Subcutaneous abdominal adipose tissue (tissue), 5 donors: ENCODE data around the gene HTR2C.

Source experiments
- H3K27ac ChIP-seq: one replicate; pipeline ENCODE4 v1.7.0; 2013; ENCODE audit warnings: low read depth, mild to moderate bottlenecking, inconsistent platforms, low read length, moderate library complexity
- H3K27me3 ChIP-seq, 5 donors: one replicate each; pipeline ENCODE4 v1.7.0; 2013; ENCODE audit warnings: low read length in 5 of 5, inconsistent platforms in 1 of 5; ENCODE audit not compliant: control insufficient read depth in 5 of 5, insufficient read depth in 4 of 5
- H3K36me3 ChIP-seq, 5 donors: one replicate each; pipeline ENCODE4 v1.7.0; 2013; ENCODE audit warnings: low read length in 5 of 5; ENCODE audit not compliant: control insufficient read depth in 5 of 5, insufficient read depth in 5 of 5
- H3K4me1 ChIP-seq, 5 donors: one replicate each; pipeline ENCODE4 v1.7.0; 2013; ENCODE audit warnings: low read length in 5 of 5, mild to moderate bottlenecking in 3 of 5, moderate library complexity in 1 of 5; ENCODE audit not compliant: control insufficient read depth in 5 of 5, insufficient read depth in 5 of 5
- H3K4me3 ChIP-seq, 5 donors: one replicate each; pipeline ENCODE4 v1.7.0; 2013; ENCODE audit warnings: low read length in 5 of 5, low read depth in 1 of 5
- H3K9ac ChIP-seq, 5 donors: one replicate each; pipeline ENCODE4 v1.7.0; 2013; ENCODE audit warnings: low read length in 5 of 5, mild to moderate bottlenecking in 4 of 5, moderate library complexity in 3 of 5
- H3K9me3 ChIP-seq, 5 donors: one replicate each; pipeline ENCODE4 v1.7.0; 2013; ENCODE audit warnings: low read length in 5 of 5; ENCODE audit not compliant: control insufficient read depth in 5 of 5
- donor health status: healthy.
- donor health status: healthy.
- donor health status: healthy.
- donor health status: healthy.
- donor health status: healthy.

The HTR2C gene

GRCh38 chrX:114800719-114801118, 216.8 kb downstream of the HTR2C start:
- peaks cover 0 to 4% (median 0%) of the 10 kb centered on the region in 5 donors for H3K4me1 ChIP-seq
- H3K9ac ChIP-seq, result no peak overlapping the region
- no peak overlapping the region for H3K4me3 ChIP-seq
- no peaks in the 10 kb centered on the region for H3K36me3 ChIP-seq
- H3K27ac ChIP-seq, result no peak overlapping the region
- no peaks in the 10 kb centered on the region for H3K9me3 ChIP-seq
- H3K27me3 ChIP-seq, result no peaks in the 10 kb centered on the region

GRCh38 chrX:114819509-114819908, 235.6 kb downstream of the HTR2C start:
- Histone ChIP-seq H3K27ac (no peak overlapping the region), H3K36me3 (no peaks in the 10 kb centered on the region), H3K9ac (no peak overlapping the region), H3K9me3 (no peaks in the 10 kb centered on the region), H3K4me1 (no peaks in the 10 kb centered on the region), H3K27me3 (no peaks in the 10 kb centered on the region), H3K4me3 (no peak overlapping the region)

- Histone ChIP-seq H3K36me3 (no peaks in the 10 kb centered on the region), H3K27me3 (no peaks in the 10 kb centered on the region), H3K27ac (no peak overlapping the region)
Observed at GRCh38 chrX:114841051-114841450, 257.2 kb downstream of the HTR2C start.

GRCh38 chrX:114842181-114842580, 258.3 kb downstream of the HTR2C start:
- no peak overlapping the region for H3K4me3 ChIP-seq
- H3K27me3 ChIP-seq, result no peaks in the 10 kb centered on the region
- H3K4me1 ChIP-seq, result no peaks in the 10 kb centered on the region
- H3K27ac ChIP-seq, result no peak overlapping the region
- H3K36me3 ChIP-seq, result no peaks in the 10 kb centered on the region
- peaks cover 0 to 7% (median 0%) of the 10 kb centered on the region in 5 donors for H3K9me3 ChIP-seq
- no peak overlapping the region for H3K9ac ChIP-seq

More at GRCh38 chrX:114841051-114841450, 257.2 kb downstream of the HTR2C start:
- no peak overlapping the region for H3K4me3 ChIP-seq
- H3K9me3 ChIP-seq, result peaks cover 0 to 5% (median 0%) of the 10 kb centered on the region in 5 donors
- H3K4me1 ChIP-seq, result no peaks in the 10 kb centered on the region
- no peak overlapping the region for H3K9ac ChIP-seq

GRCh38 chrX:114889481-114889880, 305.6 kb downstream of the HTR2C start:
- no peak overlapping the region for H3K27ac ChIP-seq
- no peak overlapping the region for H3K9ac ChIP-seq
- H3K27me3 ChIP-seq, result peaks cover 0 to 4% (median 0%) of the 10 kb centered on the region in 5 donors
- H3K36me3 ChIP-seq, result no peaks in the 10 kb centered on the region
- H3K4me3 ChIP-seq, result no peak overlapping the region
- peaks cover 0 to 8% (median 4%) of the 10 kb centered on the region in 5 donors for H3K4me1 ChIP-seq
- H3K9me3 ChIP-seq, result peaks cover 0 to 6% (median 4%) of the 10 kb centered on the region in 5 donors

GRCh38 chrX:114903618-114904017, 319.7 kb downstream of the HTR2C start:
- Histone ChIP-seq H3K9ac (no peak overlapping the region), H3K36me3 (no peaks in the 10 kb centered on the region), H3K27ac (no peak overlapping the region), H3K4me1 (peaks cover 0 to 2% (median 0%) of the 10 kb centered on the region in 5 donors), H3K27me3 (peaks cover 0 to 15% (median 7%) of the 10 kb centered on the region in 5 donors), H3K9me3 (peaks cover 0 to 8% (median 2%) of the 10 kb centered on the region in 5 donors), H3K4me3 (no peak overlapping the region)

- H3K9me3 ChIP-seq, result peaks cover 0 to 3% (median 0%) of the 10 kb centered on the region in 5 donors
Observed at GRCh38 chrX:114905251-114905650, 321.4 kb downstream of the HTR2C start.

GRCh38 chrX:114906984-114907510, 323.2 kb downstream of the HTR2C start:
- H3K36me3 ChIP-seq, result no peaks in the 10 kb centered on the region
- H3K27ac ChIP-seq, result no peak overlapping the region
- no peaks in the 10 kb centered on the region for H3K4me1 ChIP-seq
- H3K27me3 ChIP-seq, result peaks cover 0 to 16% (median 2%) of the 10 kb centered on the region in 5 donors
- no peak overlapping the region for H3K9ac ChIP-seq
- H3K9me3 ChIP-seq, result peaks cover 0 to 3% (median 0%) of the 10 kb centered on the region in 5 donors
- H3K4me3 ChIP-seq, result no peak overlapping the region

More at GRCh38 chrX:114905251-114905650, 321.4 kb downstream of the HTR2C start:
- Histone ChIP-seq H3K36me3 (no peaks in the 10 kb centered on the region), H3K27me3 (peaks cover 0 to 10% (median 2%) of the 10 kb centered on the region in 5 donors), H3K9ac (no peak overlapping the region), H3K27ac (no peak overlapping the region), H3K4me3 (no peak overlapping the region), H3K4me1 (no peaks in the 10 kb centered on the region)

- no peaks in the 10 kb centered on the region for H3K36me3 ChIP-seq
- peaks cover 0 to 5% (median 0%) of the 10 kb centered on the region in 5 donors for H3K4me1 ChIP-seq
- no peaks in the 10 kb centered on the region for H3K9me3 ChIP-seq
- H3K27ac ChIP-seq, result no peak overlapping the region
- H3K27me3 ChIP-seq, result peaks cover 0 to 9% (median 4%) of the 10 kb centered on the region in 5 donors
- H3K9ac ChIP-seq, result no peak overlapping the region
- H3K4me3 ChIP-seq, result no peak overlapping the region
Observed at GRCh38 chrX:114924423-114924822, 340.5 kb downstream of the HTR2C start.

- peaks cover 0 to 5% (median 0%) of the 10 kb centered on the region in 5 donors for H3K4me1 ChIP-seq
- H3K27me3 ChIP-seq, result peaks cover 0 to 9% (median 4%) of the 10 kb centered on the region in 5 donors
- H3K36me3 ChIP-seq, result no peaks in the 10 kb centered on the region
- H3K4me3 ChIP-seq, result no peak overlapping the region
- H3K27ac ChIP-seq, result no peak overlapping the region
- H3K9ac ChIP-seq, result no peak overlapping the region
- no peaks in the 10 kb centered on the region for H3K9me3 ChIP-seq
Observed at GRCh38 chrX:114924856-114925255, 341.0 kb downstream of the HTR2C start.
